Endothelial cell of umbilical vein (primary cell): ENCODE data around the gene NGLY1. TPM values are rescaled to one million over a fixed set of nuclear protein-coding genes. Genes with fewer than 3 reads are reported as not detected.
A peak's percentile ranks its signal among the peaks of the same experiment; 100 is the strongest.

Experiments used
- BruUV-seq: library from RNA; stranded (reverse); fragments of 400-500 nt; replicated peaks from 2 replicates; lab custom pipeline; 2021; lab: Mats Ljungman, UMichigan
- CTCF ChIA-PET: fragments of 300-600, 350-600 bp; sonication (Branson Sonifier 250); formaldehyde crosslinking; loops from one replicate; lab custom pipeline; 2021; ENCODE audit warnings: antibody characterized with exemption, inconsistent platforms; lab: Charles Lee
- POLR2A ChIA-PET: fragments of 300-600, 350-600 bp; sonication (Branson Sonifier 250); formaldehyde crosslinking; loops from one replicate; lab custom pipeline; 2021; ENCODE audit warnings: antibody characterized with exemption, inconsistent platforms; lab: Charles Lee
- DNase-seq: peaks from one replicate; pipeline ENCODE4 v3.0.0-alpha.2; 2011; ENCODE audit warnings: low read depth, low spot score
- FAIRE-seq: peaks from 2 replicates; lab custom pipeline; 2011; peaks lifted over from hg19 to GRCh38; lab: Jason Lieb, UNC
- H2AFZ ChIP-seq: 2 replicates; pipeline ENCODE4 v1.6.0; 2012; ENCODE audit warnings: low read depth, low read length, control low read depth, inconsistent platforms
- H3K27ac ChIP-seq: 2 replicates; pipeline ENCODE4 v1.5.1; 2011; ENCODE audit warnings: low read depth, mild to moderate bottlenecking, control low read depth, low read length, moderate library complexity; ENCODE audit not compliant: insufficient read depth
- H3K27me3 ChIP-seq, 2 experiments: 2 replicates each; pipeline versions ENCODE4 v1.6.0 to v1.6.1; 2011; ENCODE audit warnings: low read length in 2 of 2, mixed read lengths in 1 of 2; ENCODE audit not compliant: control insufficient read depth in 2 of 2, insufficient read depth in 2 of 2
- H3K36me3 ChIP-seq, 2 experiments: 2 replicates in 1 of 2; 3 replicates in 1 of 2; pipeline ENCODE4 v1.5.1; 2011; ENCODE audit warnings: low read length in 2 of 2, mild to moderate bottlenecking in 1 of 2, moderate library complexity in 1 of 2; ENCODE audit not compliant: control insufficient read depth in 2 of 2, insufficient read depth in 2 of 2; ENCODE audit errors: extremely low read depth in 1 of 2
- H3K4me1 ChIP-seq: 3 replicates; pipeline ENCODE4 v1.5.1; 2011; ENCODE audit warnings: mild to moderate bottlenecking, low read length; ENCODE audit not compliant: control insufficient read depth, insufficient read depth; ENCODE audit errors: extremely low read depth
- H3K4me2 ChIP-seq: 2 replicates; pipeline ENCODE4 v1.6.1; 2011; ENCODE audit warnings: low read length, control low read depth, mixed read lengths; ENCODE audit not compliant: insufficient read depth
- H3K4me3 ChIP-seq, 3 experiments: fragments of 200-600 bp in 1 of 3; sonication (generic), shearing (Covaris generic) in 1 of 3; replicated peaks in 1 of 3; 2 replicates each; pipeline ENCODE4 v1.5.1; 2011 to 2016; ENCODE audit warnings: control low read depth in 3 of 3, low read length in 3 of 3, mild to moderate bottlenecking in 2 of 3, inconsistent platforms in 1 of 3, low read depth in 1 of 3, moderate library complexity in 1 of 3; ENCODE audit not compliant: insufficient read depth in 1 of 3
- H3K79me2 ChIP-seq: 2 replicates; pipeline ENCODE4 v1.6.0; 2012; ENCODE audit warnings: low read length, inconsistent platforms; ENCODE audit not compliant: control insufficient read depth, insufficient read depth
- H3K9ac ChIP-seq: replicated peaks from 2 replicates; pipeline ENCODE3; 2011; ENCODE audit warnings: low read length, control low read depth; ENCODE audit not compliant: insufficient read depth; ENCODE audit errors: extremely low read depth
- H3K9me1 ChIP-seq: replicated peaks from 3 replicates; pipeline ENCODE4 v1.6.0; 2011; ENCODE audit warnings: mild to moderate bottlenecking, low read length; ENCODE audit not compliant: control insufficient read depth, insufficient read depth; ENCODE audit errors: extremely low read depth
- H3K9me3 ChIP-seq: replicated peaks from 2 replicates; pipeline ENCODE4 v1.5.1; 2012; ENCODE audit warnings: low read length, inconsistent platforms; ENCODE audit not compliant: control insufficient read depth, insufficient read depth
- H4K20me1 ChIP-seq: replicated peaks from 2 replicates; pipeline ENCODE3; 2011; ENCODE audit warnings: mild to moderate bottlenecking, low read length; ENCODE audit not compliant: control insufficient read depth, insufficient read depth; ENCODE audit errors: extremely low read depth
- EZH2 ChIP-seq: IDR thresholded peaks from 2 replicates; pipeline ENCODE4 v1.6.1; 2012; ENCODE audit warnings: borderline replicate concordance, low read depth, mild to moderate bottlenecking, moderate library complexity, low read length, inconsistent platforms; ENCODE audit not compliant: severe bottlenecking
- FOS ChIP-seq: IDR thresholded peaks from 2 replicates; pipeline ENCODE4 v1.6.1; 2011; ENCODE audit warnings: mild to moderate bottlenecking, low read length, moderate library complexity, borderline replicate concordance; ENCODE audit not compliant: insufficient read depth
- GATA2 ChIP-seq: IDR thresholded peaks from 2 replicates; pipeline ENCODE4 v1.7.0; 2011; ENCODE audit warnings: low read depth, mild to moderate bottlenecking, moderate library complexity, mixed read lengths, low read length; ENCODE audit not compliant: insufficient read length, insufficient read depth
- JUN ChIP-seq: IDR thresholded peaks from 2 replicates; pipeline ENCODE4 v1.6.1; 2011; ENCODE audit warnings: borderline replicate concordance, low read depth; ENCODE audit not compliant: insufficient read length, insufficient read depth
- POLR2A ChIP-seq: IDR thresholded peaks from 2 replicates; pipeline ENCODE4 v1.6.1; 2012; ENCODE audit warnings: low read depth, mild to moderate bottlenecking, control low read depth, low read length
- POLR2AphosphoS5 ChIP-seq: IDR thresholded peaks from 2 replicates; pipeline ENCODE4 v1.6.1; 2012; ENCODE audit warnings: low read depth, mild to moderate bottlenecking, control low read depth, low read length, moderate library complexity; ENCODE audit not compliant: insufficient read depth
- dilution Hi-C: fragments of 300-500 bp; cut with MboI; formaldehyde crosslinking; loops from one replicate; pipeline ENCODE4 v1.15.0; 2019; ENCODE audit warnings: low sequenced_read_pairs; ENCODE audit not compliant: extremely low pct_ligation_motif_present
- intact Hi-C: fragments of 100-400 bp; cut with micrococcal nuclease; formaldehyde crosslinking; loops from one replicate; pipeline ENCODE4 v1.10.0; 2022
- polyA plus RNA-seq, 4 experiments: library from polyadenylated mRNA; depleted of rRNA in 3 of 4; stranded (reverse) in 3 of 4; unstranded in 1 of 4; fragments of >200 nt; gene quantifications; 2 replicates each; pipeline versions ENCODE4 v1.2.1 to v1.2.3, GENCODE V29; 2011 to 2012; ENCODE audit warnings: missing spikeins in 1 of 4
- total RNA-seq: library from RNA; stranded (reverse); gene quantifications from 2 replicates; pipeline ENCODE4 v1.2.3, GENCODE V29; 2021
- TF ChIP-seq, protein P1 (sequence below), 2 donors: IDR thresholded peaks; 1 replicate in 1 of 2; 2 replicates in 1 of 2; pipeline ENCODE4 v1.5.1; 2011; ENCODE audit warnings: low read length in 2 of 2, mild to moderate bottlenecking in 2 of 2, moderate library complexity in 2 of 2, control low read depth in 1 of 2, inconsistent platforms in 1 of 2, low read depth in 1 of 2; ENCODE audit not compliant: insufficient read depth in 1 of 2; ENCODE audit errors: extremely low read depth in 1 of 2

Gene NGLY1
- total and polyA plus RNA-seq, 2 donors (not counting 3 experiments of a cell fraction or from before 2014, with no cell fraction given): 5.3 to 29.6 TPM

DNA sequence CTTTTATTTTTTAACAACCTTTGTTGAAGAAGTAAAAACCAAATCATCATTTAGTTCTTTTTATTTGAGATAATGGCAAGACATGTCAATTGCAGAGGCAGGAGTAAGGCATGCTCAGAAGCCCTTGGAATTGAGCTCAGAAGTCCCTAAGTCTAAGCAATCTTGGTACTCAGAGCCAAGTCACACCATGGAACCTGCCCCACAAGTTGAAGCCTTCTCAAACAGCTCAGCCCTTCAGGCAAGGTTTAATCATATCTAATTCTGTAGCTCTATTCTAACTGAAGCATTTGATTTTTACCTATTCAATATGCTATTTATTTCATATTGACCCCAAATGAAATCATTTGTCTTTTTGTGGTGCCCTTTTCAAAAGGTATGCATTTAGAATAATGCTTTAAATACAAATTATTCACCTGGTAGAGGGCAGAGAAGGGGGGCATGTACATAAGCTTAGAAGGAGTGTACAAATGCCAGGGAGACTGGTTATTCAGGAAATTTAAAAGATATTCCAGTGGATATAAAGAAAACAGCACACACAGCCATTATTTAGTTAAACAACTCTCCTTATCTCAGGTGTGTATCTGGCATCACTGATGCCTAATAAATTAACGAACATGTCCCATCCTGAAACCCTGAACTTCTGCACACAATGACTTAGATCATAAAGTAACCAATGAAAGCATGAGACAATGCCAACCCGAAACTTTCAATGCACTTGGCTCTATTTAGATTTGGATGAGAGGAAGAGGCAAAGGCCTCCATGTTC is 92.3 kb downstream of the NGLY1 start:
- BruUV-seq: no TSS peak
- Histone ChIP-seq H3K9me3 (no peaks in the 10 kb centered on the region), H3K79me2 (no peaks in the 10 kb centered on the region), H3K27me3 (no peaks in the 10 kb centered on the region), H3K4me1 (peaks cover 21% of the 10 kb centered on the region), H3K9ac (no peak overlapping the region), H3K9me1 (no peaks in the 10 kb centered on the region), H3K27ac (no peak overlapping the region), H3K4me2 (no peak overlapping the region), H2AFZ (no peak overlapping the region), H3K4me3 (no peak overlapping the region), H3K36me3 (no peaks in the 10 kb centered on the region), H4K20me1 (no peaks in the 10 kb centered on the region)
- CTCF ChIA-PET: interaction anchor here (0.7 to 1.5 kb wide), 2 partner anchors 24 to 43 kb away, joined by 3 to 5 read pairs; no protein-coding TSS in a partner anchor
- TF ChIP-seq POLR2AphosphoS5: no peak
- POLR2A ChIA-PET: interaction anchor here (0.8 kb wide), 1 partner anchor 166 kb away, joined by 3 read pairs; no protein-coding TSS in a partner anchor
- no peak for DNase-seq
- FAIRE-seq: no peak
- dilution Hi-C loops: no loop called here
- intact Hi-C loops: no loop called here

DNA sequence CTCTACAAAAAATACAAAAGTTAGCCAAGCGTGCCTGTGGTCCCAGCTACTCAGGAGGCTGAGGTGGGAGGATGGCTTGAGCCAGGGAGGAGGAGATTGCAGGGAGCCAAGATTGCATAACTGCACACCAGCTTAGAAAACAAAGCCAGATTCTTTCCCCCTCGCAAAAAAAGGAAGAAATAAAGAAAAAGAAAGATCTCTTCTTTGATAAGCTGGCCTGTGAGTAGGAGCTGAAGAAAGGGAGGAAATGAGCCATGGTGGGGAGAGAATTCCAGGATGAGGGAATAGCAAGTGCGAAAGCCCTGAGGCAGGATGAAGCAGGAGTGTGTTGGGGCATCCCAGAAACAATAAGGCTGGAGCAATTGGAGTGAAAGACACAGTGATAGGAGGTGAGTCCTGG is 94.0 kb downstream of the NGLY1 start:
- POLR2A ChIA-PET: no interaction called here
- H2AFZ ChIP-seq: no peak overlapping the region
- no peaks in the 10 kb centered on the region for H3K36me3 ChIP-seq
- intact Hi-C loops (loop anchor here (1.0 kb wide), 1 partner anchor 25 kb away; the partner anchor contains the start of gene TOP2B), dilution Hi-C loops (no loop called here)
- peak overlapping the region; percentile 2 for H3K27ac ChIP-seq
- peaks cover 21% of the 10 kb centered on the region for H3K4me1 ChIP-seq
- DNase-seq (peak; percentile 76), FAIRE-seq (peak; percentile 88)
- no peak overlapping the region for H3K9ac ChIP-seq
- H3K9me3 ChIP-seq: no peaks in the 10 kb centered on the region
- TF ChIP-seq POLR2AphosphoS5 (peak; percentile 73), EZH2 (no peak), JUN (peak; percentile 74), FOS (peak; percentile 52), POLR2A (no peak), GATA2 (peak; percentile 98)
- TF ChIP-seq, protein P1, sequence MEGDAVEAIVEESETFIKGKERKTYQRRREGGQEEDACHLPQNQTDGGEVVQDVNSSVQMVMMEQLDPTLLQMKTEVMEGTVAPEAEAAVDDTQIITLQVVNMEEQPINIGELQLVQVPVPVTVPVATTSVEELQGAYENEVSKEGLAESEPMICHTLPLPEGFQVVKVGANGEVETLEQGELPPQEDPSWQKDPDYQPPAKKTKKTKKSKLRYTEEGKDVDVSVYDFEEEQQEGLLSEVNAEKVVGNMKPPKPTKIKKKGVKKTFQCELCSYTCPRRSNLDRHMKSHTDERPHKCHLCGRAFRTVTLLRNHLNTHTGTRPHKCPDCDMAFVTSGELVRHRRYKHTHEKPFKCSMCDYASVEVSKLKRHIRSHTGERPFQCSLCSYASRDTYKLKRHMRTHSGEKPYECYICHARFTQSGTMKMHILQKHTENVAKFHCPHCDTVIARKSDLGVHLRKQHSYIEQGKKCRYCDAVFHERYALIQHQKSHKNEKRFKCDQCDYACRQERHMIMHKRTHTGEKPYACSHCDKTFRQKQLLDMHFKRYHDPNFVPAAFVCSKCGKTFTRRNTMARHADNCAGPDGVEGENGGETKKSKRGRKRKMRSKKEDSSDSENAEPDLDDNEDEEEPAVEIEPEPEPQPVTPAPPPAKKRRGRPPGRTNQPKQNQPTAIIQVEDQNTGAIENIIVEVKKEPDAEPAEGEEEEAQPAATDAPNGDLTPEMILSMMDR (IDR thresholded peaks at IDR 0.05; ENCODE audit: extremely low read depth in 1 of 2, insufficient read depth in 1 of 2, low read depth in 1 of 2, low read length in 2 of 2): no peak
- no peak overlapping the region for H3K4me3 ChIP-seq
- CTCF ChIA-PET: interaction anchor here (0.7 to 2.1 kb wide), 4 partner anchors 27 to 168 kb away, joined by 3 to 9 read pairs (median 3); no protein-coding TSS in a partner anchor
- no peaks in the 10 kb centered on the region for H3K27me3 ChIP-seq
- H3K4me2 ChIP-seq: no peak overlapping the region
- no peaks in the 10 kb centered on the region for H4K20me1 ChIP-seq
- H3K79me2 ChIP-seq: no peaks in the 10 kb centered on the region
- BruUV-seq: no TSS peak
- H3K9me1 ChIP-seq: no peaks in the 10 kb centered on the region
